ENCODE measurements around the gene PRKAG1. TPM values are rescaled to one million over a fixed set of nuclear protein-coding genes. Genes with fewer than 3 reads are reported as not detected.

The PRKAG1 gene
- total and polyA plus RNA-seq, 4 donors, result 43.2 to 75.2 (median 69.9) TPM

DNA sequence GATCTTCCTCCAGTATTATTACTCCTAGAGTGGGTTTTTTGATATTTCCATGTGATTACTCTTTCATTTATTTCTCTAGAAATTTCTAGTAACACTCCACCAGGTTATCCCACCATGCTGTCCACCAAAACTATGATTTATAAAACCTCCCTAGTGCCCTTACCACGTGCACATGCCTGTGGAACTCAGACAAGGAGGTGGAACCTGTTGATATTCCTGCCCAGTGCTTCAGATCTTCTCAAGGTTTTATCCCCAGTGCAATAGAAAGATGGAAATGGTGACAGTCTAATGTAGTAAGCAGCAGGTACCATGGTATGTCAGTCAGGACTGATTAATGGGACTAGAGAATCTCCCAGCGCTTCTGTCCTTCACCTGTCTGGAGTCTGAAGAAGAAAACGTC lies 57.7 kb downstream of the PRKAG1 start:
- no peak overlapping the region for H3K4me3 ChIP-seq (ENCODE audit: low read depth, low read length)
- no peaks in the 10 kb centered on the region for H3K36me3 ChIP-seq (ENCODE audit: control insufficient read depth, insufficient read depth, low read length)
- H3K4me1 ChIP-seq (ENCODE audit: control insufficient read depth, insufficient read depth, low read length), result peaks cover 14% of the 10 kb centered on the region
- H3K27ac ChIP-seq (ENCODE audit: low read depth, low read length), result no peak overlapping the region
- DNase-seq (ENCODE audit: low read depth in 4 of 6, low spot score in 6 of 6), result no peak
- H3K9me3 ChIP-seq (ENCODE audit: control insufficient read depth, insufficient read depth, low read length), result no peaks in the 10 kb centered on the region
- WGBS (ENCODE audit: insufficient coverage), result 53% methylated on average over 2 of the region's 3 CpGs
- H3K27me3 ChIP-seq (ENCODE audit: control insufficient read depth, insufficient read depth, low read length), result peaks cover 5% of the 10 kb centered on the region

DNA sequence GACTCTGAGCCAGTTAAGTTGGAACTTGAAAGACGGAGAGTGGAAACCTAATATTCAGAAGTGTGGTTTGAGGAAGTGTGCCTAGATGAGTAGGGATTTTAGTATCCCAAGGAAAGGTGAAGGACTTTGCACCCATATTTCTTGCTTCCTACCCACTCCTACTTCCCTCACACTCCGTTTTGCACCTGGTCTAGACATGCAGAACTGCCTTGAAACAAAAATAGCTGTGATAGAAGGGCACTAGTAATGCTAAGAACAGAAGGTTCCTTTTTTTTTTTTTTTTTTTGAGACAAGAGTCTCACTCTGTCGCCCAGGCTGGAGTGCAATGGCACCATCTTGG lies 60.6 kb downstream of the PRKAG1 start:
- Histone ChIP-seq H3K27ac (ENCODE audit: low read depth, low read length) (peak overlapping the region; percentile 82), H3K4me3 (ENCODE audit: low read depth, low read length) (peak overlapping the region; percentile 91)
- WGBS (ENCODE audit: insufficient coverage), result 83% methylated on average over 1 of the region's 3 CpGs

DNA sequence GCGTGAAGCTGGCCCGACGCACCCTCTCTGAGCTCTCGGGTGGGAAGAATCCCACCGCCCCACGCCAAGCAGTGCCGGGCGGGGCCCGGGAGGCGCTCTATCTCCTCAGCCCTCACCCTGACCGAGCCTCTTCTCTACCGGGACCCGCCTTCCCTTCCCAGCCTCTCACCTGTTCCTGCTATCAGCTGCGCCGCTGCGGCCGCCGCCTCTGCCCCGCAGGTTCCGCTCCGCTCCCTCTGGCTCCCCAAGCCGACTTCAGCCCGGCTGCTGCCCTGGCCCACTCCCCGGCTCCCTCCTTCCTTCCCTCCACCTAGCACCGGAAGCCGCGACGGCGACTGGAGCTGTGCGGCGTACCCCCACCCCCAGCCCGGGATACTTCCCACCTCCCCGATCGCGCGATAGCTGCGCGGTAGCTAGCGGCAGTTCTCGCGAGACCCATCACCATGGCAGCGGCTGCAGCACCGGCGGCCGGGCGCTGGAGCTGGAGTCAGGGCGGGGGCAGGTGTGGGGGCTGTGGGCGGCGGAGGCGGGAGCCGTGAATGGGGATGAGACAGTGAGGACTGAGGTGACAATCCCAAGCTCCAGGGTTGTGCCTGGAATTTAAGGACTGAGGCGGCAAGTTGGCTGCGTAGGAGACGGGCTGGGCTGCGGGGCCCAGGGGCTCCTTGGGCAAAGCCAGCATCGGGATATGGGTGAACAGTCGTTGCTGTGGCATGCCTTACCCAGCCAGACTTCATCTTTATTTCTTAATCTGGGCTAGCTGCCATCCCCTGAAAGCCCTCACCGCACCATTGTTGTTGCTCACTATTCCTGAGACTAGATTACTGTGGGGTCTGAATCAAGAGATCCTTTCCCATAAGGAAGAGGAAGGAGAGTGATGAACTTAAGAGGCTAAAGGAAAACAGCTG lies 61.2 kb downstream of the PRKAG1 start, which contains the start of gene ARF3:
TSS of gene ARF3 (minus strand) at position 347 of the 908 bp plus-strand sequence. CDS start 16,392 bp downstream, outside the sequence.
- Histone ChIP-seq H3K9me3 (ENCODE audit: control insufficient read depth, insufficient read depth, low read length) (no peaks in the 10 kb centered on the region), H3K27ac (ENCODE audit: low read depth, low read length) (peak within 1 kb of the TSS; percentile 82), H3K36me3 (ENCODE audit: control insufficient read depth, insufficient read depth, low read length) (peaks cover 3% of the 10 kb centered on the region), H3K27me3 (ENCODE audit: control insufficient read depth, insufficient read depth, low read length) (peaks cover 4% of the 10 kb centered on the region), H3K4me3 (ENCODE audit: low read depth, low read length) (peak within 1 kb of the TSS; percentile 91), H3K4me1 (ENCODE audit: control insufficient read depth, insufficient read depth, low read length) (peaks cover 17% of the 10 kb centered on the region)
- DNase-seq (ENCODE audit: low read depth in 4 of 6, low spot score in 6 of 6), result peak; percentile 85 to 99 (median 92)
- WGBS (ENCODE audit: insufficient coverage), result under 1% methylated on average over 54 of the region's 58 CpGs

More for the DNA sequence above, 60.6 kb downstream of the PRKAG1 start:
- H3K27me3 ChIP-seq (ENCODE audit: control insufficient read depth, insufficient read depth, low read length), result peaks cover 4% of the 10 kb centered on the region
- no peaks in the 10 kb centered on the region for H3K36me3 ChIP-seq (ENCODE audit: control insufficient read depth, insufficient read depth, low read length)
- no peak for DNase-seq (ENCODE audit: low read depth in 4 of 6, low spot score in 6 of 6)
- H3K9me3 ChIP-seq (ENCODE audit: control insufficient read depth, insufficient read depth, low read length), result no peaks in the 10 kb centered on the region
- H3K4me1 ChIP-seq (ENCODE audit: control insufficient read depth, insufficient read depth, low read length), result peaks cover 17% of the 10 kb centered on the region

DNA sequence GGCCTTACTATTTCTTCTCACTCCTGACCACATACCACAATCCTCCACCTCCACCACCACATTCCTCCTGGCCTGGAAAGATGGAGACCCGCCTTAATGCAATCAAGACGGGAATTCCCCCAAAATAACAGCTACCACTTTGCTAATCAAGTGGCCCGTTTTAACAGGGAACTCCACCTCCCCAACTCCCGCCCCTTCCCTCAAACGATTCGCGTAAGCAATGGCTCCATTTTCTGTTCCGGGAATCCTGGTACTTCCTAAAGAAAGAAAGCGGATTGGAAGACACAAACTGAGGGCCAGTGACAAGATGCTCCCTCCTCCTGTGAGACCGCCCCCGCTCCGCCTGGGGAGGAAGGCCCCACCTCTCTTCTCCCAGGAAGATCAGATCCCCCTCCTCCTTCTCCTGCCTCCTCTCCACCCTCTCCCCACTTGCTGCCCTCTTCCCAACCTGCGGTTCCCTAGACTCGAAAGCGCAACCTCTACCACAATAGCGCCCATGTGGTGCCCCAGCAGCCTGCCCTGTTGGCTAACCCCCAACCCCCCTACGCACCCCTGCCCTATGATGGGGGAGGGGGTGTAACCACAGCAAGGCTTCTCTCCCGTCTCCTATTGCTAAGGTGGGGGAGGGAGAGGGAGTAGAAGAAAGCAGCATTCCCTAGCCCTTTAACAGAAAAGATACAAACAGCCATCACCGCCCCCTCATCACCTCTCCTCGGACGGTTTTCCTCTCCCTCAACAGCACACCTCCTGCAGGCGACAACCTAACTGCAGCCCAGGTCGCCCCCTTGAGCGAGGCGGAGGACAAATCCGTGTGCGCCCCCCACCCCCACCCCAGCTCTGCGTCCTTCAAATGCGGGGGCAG lies 62.1 kb downstream of the PRKAG1 start:
- Histone ChIP-seq H3K27ac (ENCODE audit: low read depth, low read length) (peak overlapping the region; percentile 82), H3K9me3 (ENCODE audit: control insufficient read depth, insufficient read depth, low read length) (no peaks in the 10 kb centered on the region), H3K4me1 (ENCODE audit: control insufficient read depth, insufficient read depth, low read length) (peaks cover 17% of the 10 kb centered on the region), H3K4me3 (ENCODE audit: low read depth, low read length) (peak overlapping the region; percentile 91), H3K36me3 (ENCODE audit: control insufficient read depth, insufficient read depth, low read length) (peaks cover 6% of the 10 kb centered on the region), H3K27me3 (ENCODE audit: control insufficient read depth, insufficient read depth, low read length) (peaks cover 4% of the 10 kb centered on the region)
- 0% methylated on average over 23 of the region's 29 CpGs for WGBS (ENCODE audit: insufficient coverage)
- peak in 5 of 6 donors; percentile 78 to 97 (median 87) for DNase-seq (ENCODE audit: low read depth in 4 of 6, low spot score in 6 of 6)

DNA sequence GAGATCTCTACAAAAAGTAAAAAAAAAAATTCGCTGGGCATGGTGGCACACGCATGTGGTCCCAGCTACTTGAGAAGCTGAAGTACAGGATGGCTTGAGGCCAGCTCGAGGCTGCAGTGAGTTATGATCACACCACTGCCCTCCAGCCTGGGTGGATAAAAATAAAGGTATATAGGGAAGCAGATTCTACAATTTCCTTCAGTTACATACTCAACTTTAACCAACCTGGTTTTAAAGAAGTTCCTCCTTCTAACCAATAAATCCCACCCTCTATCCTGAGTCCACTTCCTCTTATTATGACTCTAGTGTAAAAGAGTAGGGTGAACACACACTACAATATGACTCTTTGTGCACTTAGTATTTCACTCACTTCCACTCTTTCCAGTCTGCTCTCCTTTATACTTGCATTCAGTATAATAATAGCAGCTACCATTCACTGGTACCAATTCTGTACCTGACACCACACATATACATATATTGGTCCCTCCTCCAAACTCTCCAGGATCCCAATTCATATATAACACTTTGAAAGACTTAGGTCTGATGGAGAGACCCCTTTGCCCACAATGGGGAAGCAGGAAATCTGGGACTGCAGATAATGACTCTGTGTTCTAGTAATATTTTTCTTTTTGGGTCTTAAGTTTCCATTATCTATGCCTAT lies 63.6 kb downstream of the PRKAG1 start:
- Histone ChIP-seq H3K4me3 (ENCODE audit: low read depth, low read length) (no peak overlapping the region), H3K4me1 (ENCODE audit: control insufficient read depth, insufficient read depth, low read length) (peaks cover 17% of the 10 kb centered on the region), H3K27ac (ENCODE audit: low read depth, low read length) (no peak overlapping the region), H3K27me3 (ENCODE audit: control insufficient read depth, insufficient read depth, low read length) (no peaks in the 10 kb centered on the region), H3K9me3 (ENCODE audit: control insufficient read depth, insufficient read depth, low read length) (no peaks in the 10 kb centered on the region), H3K36me3 (ENCODE audit: control insufficient read depth, insufficient read depth, low read length) (peaks cover 11% of the 10 kb centered on the region)
- no CpG with 5 or more reads among the region's 3 CpGs for WGBS (ENCODE audit: insufficient coverage)
- DNase-seq (ENCODE audit: low read depth in 4 of 6, low spot score in 6 of 6), result no peak

DNA sequence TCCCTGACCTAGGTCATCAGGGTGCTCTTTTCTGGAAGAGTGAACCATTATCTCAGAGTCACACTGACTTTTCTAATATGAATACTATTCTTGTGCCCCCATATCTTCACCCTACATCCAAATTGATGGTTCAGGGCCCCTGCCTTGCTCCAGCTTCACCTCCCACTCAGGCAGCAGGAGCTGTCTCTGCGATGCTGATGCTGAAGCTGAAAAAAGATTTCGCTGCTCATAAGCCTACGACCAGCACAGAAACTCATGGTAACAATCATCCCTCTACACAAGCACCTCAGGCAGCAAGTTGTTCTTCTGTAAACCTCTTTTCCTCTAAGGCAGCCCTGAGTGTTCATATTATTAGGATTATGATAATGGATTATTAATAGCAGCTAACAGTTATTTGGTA lies 64.5 kb downstream of the PRKAG1 start:
- Histone ChIP-seq H3K4me1 (ENCODE audit: control insufficient read depth, insufficient read depth, low read length) (peaks cover 17% of the 10 kb centered on the region), H3K27ac (ENCODE audit: low read depth, low read length) (no peak overlapping the region), H3K27me3 (ENCODE audit: control insufficient read depth, insufficient read depth, low read length) (no peaks in the 10 kb centered on the region), H3K36me3 (ENCODE audit: control insufficient read depth, insufficient read depth, low read length) (peaks cover 13% of the 10 kb centered on the region), H3K4me3 (ENCODE audit: low read depth, low read length) (no peak overlapping the region), H3K9me3 (ENCODE audit: control insufficient read depth, insufficient read depth, low read length) (no peaks in the 10 kb centered on the region)
- 100% methylated on average over 1 of the region's 3 CpGs for WGBS (ENCODE audit: insufficient coverage)
- DNase-seq (ENCODE audit: low read depth in 4 of 6, low spot score in 6 of 6), result no peak

DNA sequence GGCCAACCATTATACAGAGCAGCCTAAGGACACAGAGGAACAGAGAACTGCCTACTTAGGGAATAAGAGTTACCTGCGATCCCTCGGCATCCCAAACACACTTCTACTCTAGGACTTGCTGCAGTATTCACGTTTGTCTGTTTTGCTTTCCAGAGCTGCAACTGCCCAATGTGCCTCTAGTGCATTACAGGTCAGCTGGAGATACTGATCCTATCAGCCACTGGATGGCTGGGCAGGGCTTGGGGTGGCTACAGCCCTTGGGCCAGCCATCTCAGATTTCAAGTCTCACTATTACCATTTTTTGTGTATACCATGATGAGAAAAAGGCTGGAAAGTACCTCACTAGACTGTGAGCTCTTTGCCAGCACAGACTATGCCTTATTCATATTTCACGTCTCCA lies 65.9 kb downstream of the PRKAG1 start:
- no peak for DNase-seq (ENCODE audit: low read depth in 4 of 6, low spot score in 6 of 6)
- H3K4me1 ChIP-seq (ENCODE audit: control insufficient read depth, insufficient read depth, low read length), result peaks cover 12% of the 10 kb centered on the region
- no peaks in the 10 kb centered on the region for H3K9me3 ChIP-seq (ENCODE audit: control insufficient read depth, insufficient read depth, low read length)
- no peak overlapping the region for H3K27ac ChIP-seq (ENCODE audit: low read depth, low read length)
- no peak overlapping the region for H3K4me3 ChIP-seq (ENCODE audit: low read depth, low read length)
- WGBS (ENCODE audit: insufficient coverage), result 100% methylated on average over 1 of the region's 4 CpGs
- no peaks in the 10 kb centered on the region for H3K27me3 ChIP-seq (ENCODE audit: control insufficient read depth, insufficient read depth, low read length)
- peaks cover 14% of the 10 kb centered on the region for H3K36me3 ChIP-seq (ENCODE audit: control insufficient read depth, insufficient read depth, low read length)
